Upper lobe of right lung (tissue), 1 donor: ENCODE measurements around the gene ZNF507. TPM values are rescaled to one million over a fixed set of nuclear protein-coding genes. Genes with fewer than 3 reads are reported as not detected.

ENCODE experiments used
- ATAC-seq: fragments of 200-7000 bp; cut with Tn5 transposase; one replicate; pipeline ENCODE4 v1.9.1; 2020; ENCODE audit warnings: mild to moderate bottlenecking, moderate library complexity
- DNase-seq: peaks from one replicate; pipeline ENCODE4 v3.0.0-alpha.2; 2020
- H3K27ac ChIP-seq: fragments of 200-600 bp; one replicate; pipeline ENCODE4 v1.8.0; 2022
- H3K27me3 ChIP-seq: fragments of 200-600 bp; one replicate; pipeline ENCODE4 v1.8.0; 2022; ENCODE audit warnings: mild to moderate bottlenecking
- H3K36me3 ChIP-seq: fragments of 200-600 bp; one replicate; pipeline ENCODE4 v1.8.0; 2022
- H3K4me1 ChIP-seq: fragments of 200-600 bp; one replicate; pipeline ENCODE4 v1.8.0; 2022
- H3K4me3 ChIP-seq: fragments of 200-600 bp; one replicate; pipeline ENCODE4 v1.8.0; 2022; ENCODE audit warnings: mild to moderate bottlenecking
- H3K9me3 ChIP-seq: fragments of 200-600 bp; one replicate; pipeline ENCODE4 v1.8.0; 2022
- CTCF ChIP-seq: fragments of 200-600 bp; IDR thresholded peaks from one replicate; pipeline ENCODE4 v1.8.0; 2022; ENCODE audit warnings: antibody characterized with exemption
- intact Hi-C: fragments of 100-400 bp; cut with DNase I; formaldehyde crosslinking; loops from one replicate; pipeline ENCODE4 v1.11.0; 2022
- total RNA-seq: library from RNA; stranded (reverse); fragmentation: NEBNext Ultra II Directional; extraction: Animal tissue kit (Norgen Biotek cat#: 25700); gene quantifications from one replicate; pipeline ENCODE4 v1.2.1, GENCODE V29; 2021
- donor health status: DM: no; HTN: yes; CAD: no; lungs with severe emphysema.

Gene ZNF507
- total RNA-seq, 1 donor from 2014 or later, result 22.3 TPM

GRCh38 chr19:32363175-32363574 lies 17.8 kb downstream of the ZNF507 start:
- H3K36me3 ChIP-seq, result peaks cover 40% of the 10 kb centered on the region
- no peak for TF ChIP-seq CTCF
- intact Hi-C loops, result no loop called here
- peak; percentile 79 for ATAC-seq
- H3K27me3 ChIP-seq, result no peaks in the 10 kb centered on the region
- H3K27ac ChIP-seq, result peak overlapping the region; percentile 61
- H3K4me1 ChIP-seq, result peaks cover 6% of the 10 kb centered on the region
- H3K9me3 ChIP-seq, result no peaks in the 10 kb centered on the region
- no peak overlapping the region for H3K4me3 ChIP-seq
- DNase-seq, result no peak

- Histone ChIP-seq H3K27ac (peak overlapping the region; percentile 61), H3K4me1 (peaks cover 6% of the 10 kb centered on the region), H3K4me3 (no peak overlapping the region), H3K9me3 (no peaks in the 10 kb centered on the region), H3K27me3 (no peaks in the 10 kb centered on the region), H3K36me3 (peaks cover 36% of the 10 kb centered on the region)
- DNase-seq, result no peak
- ATAC-seq, result no peak
- no peak for TF ChIP-seq CTCF
- intact Hi-C loops, result no loop called here
Observed at GRCh38 chr19:32363632-32364031, 18.2 kb downstream of the ZNF507 start.

GRCh38 chr19:32364040-32364439 lies 18.6 kb downstream of the ZNF507 start:
- H3K4me1 ChIP-seq, result peaks cover 6% of the 10 kb centered on the region
- H3K36me3 ChIP-seq, result peaks cover 32% of the 10 kb centered on the region
- intact Hi-C loops, result no loop called here
- peak overlapping the region; percentile 61 for H3K27ac ChIP-seq
- no peaks in the 10 kb centered on the region for H3K9me3 ChIP-seq
- DNase-seq (no peak), ATAC-seq (no peak)
- TF ChIP-seq CTCF, result no peak
- H3K4me3 ChIP-seq, result no peak overlapping the region
- no peaks in the 10 kb centered on the region for H3K27me3 ChIP-seq

- DNase-seq (no peak), ATAC-seq (no peak)
- Histone ChIP-seq H3K9me3 (no peaks in the 10 kb centered on the region), H3K27ac (no peak overlapping the region), H3K4me3 (no peak overlapping the region), H3K4me1 (peaks cover 6% of the 10 kb centered on the region), H3K36me3 (peaks cover 20% of the 10 kb centered on the region), H3K27me3 (no peaks in the 10 kb centered on the region)
- TF ChIP-seq CTCF, result no peak
- intact Hi-C loops, result no loop called here
Observed at GRCh38 chr19:32367063-32367462, 21.7 kb downstream of the ZNF507 start.

GRCh38 chr19:32367948-32368536 lies 22.6 kb downstream of the ZNF507 start:
- no peak for TF ChIP-seq CTCF
- intact Hi-C loops, result no loop called here
- H3K27me3 ChIP-seq, result no peaks in the 10 kb centered on the region
- peaks cover 6% of the 10 kb centered on the region for H3K4me1 ChIP-seq
- no peak overlapping the region for H3K27ac ChIP-seq
- ATAC-seq, result no peak
- H3K9me3 ChIP-seq, result no peaks in the 10 kb centered on the region
- no peak overlapping the region for H3K4me3 ChIP-seq
- DNase-seq, result no peak
- peaks cover 22% of the 10 kb centered on the region for H3K36me3 ChIP-seq

GRCh38 chr19:32368787-32369186 lies 23.4 kb downstream of the ZNF507 start:
- Histone ChIP-seq H3K9me3 (no peaks in the 10 kb centered on the region), H3K27ac (no peak overlapping the region), H3K27me3 (no peaks in the 10 kb centered on the region), H3K4me3 (no peak overlapping the region), H3K4me1 (peaks cover 3% of the 10 kb centered on the region), H3K36me3 (peaks cover 22% of the 10 kb centered on the region)
- DNase-seq (no peak), ATAC-seq (no peak)
- TF ChIP-seq CTCF, result no peak
- intact Hi-C loops, result no loop called here
